NT2/D1 (cell line): ENCODE data around the gene CAPN13.

ENCODE experiments used
- DNase-seq: peaks from one replicate; pipeline ENCODE4 v3.0.0-alpha.2; 2011; ENCODE audit warnings: low read depth, low spot score
- H3K27me3 ChIP-seq: 2 replicates; pipeline ENCODE4 v1.6.0; 2011; ENCODE audit warnings: mild to moderate bottlenecking; ENCODE audit not compliant: insufficient read length, insufficient read depth
- H3K36me3 ChIP-seq: 2 replicates; pipeline ENCODE4 v1.6.1; 2011; ENCODE audit warnings: mild to moderate bottlenecking, low read length, mixed read lengths; ENCODE audit not compliant: insufficient read depth, insufficient read length
- H3K4me1 ChIP-seq: 2 replicates; pipeline ENCODE4 v1.5.1; 2011; ENCODE audit not compliant: insufficient read depth, insufficient read length
- H3K4me3 ChIP-seq: 2 replicates; pipeline ENCODE4 v1.5.1; 2011; ENCODE audit warnings: low read depth; ENCODE audit not compliant: insufficient read length
- H3K9ac ChIP-seq: 2 replicates; pipeline ENCODE4 v1.6.0; 2011; ENCODE audit warnings: low read depth; ENCODE audit not compliant: insufficient read length
- H3K9me3 ChIP-seq: 2 replicates; pipeline ENCODE4 v1.5.1; 2011; ENCODE audit warnings: mild to moderate bottlenecking, low read length; ENCODE audit not compliant: insufficient read depth
- SUZ12 ChIP-seq: IDR thresholded peaks from 2 replicates; pipeline ENCODE4 v1.6.1; 2011; ENCODE audit not compliant: insufficient read length, insufficient read depth; ENCODE audit errors: extremely low read depth
- YY1 ChIP-seq: IDR thresholded peaks from 2 replicates; pipeline ENCODE4 v1.6.1; 2011; ENCODE audit not compliant: insufficient read length, insufficient read depth
- ZNF274 ChIP-seq: IDR thresholded peaks from 2 replicates; pipeline ENCODE4 v1.6.1; 2011; ENCODE audit warnings: mild to moderate bottlenecking, low read depth, low read length

CAPN13 gene

DNA sequence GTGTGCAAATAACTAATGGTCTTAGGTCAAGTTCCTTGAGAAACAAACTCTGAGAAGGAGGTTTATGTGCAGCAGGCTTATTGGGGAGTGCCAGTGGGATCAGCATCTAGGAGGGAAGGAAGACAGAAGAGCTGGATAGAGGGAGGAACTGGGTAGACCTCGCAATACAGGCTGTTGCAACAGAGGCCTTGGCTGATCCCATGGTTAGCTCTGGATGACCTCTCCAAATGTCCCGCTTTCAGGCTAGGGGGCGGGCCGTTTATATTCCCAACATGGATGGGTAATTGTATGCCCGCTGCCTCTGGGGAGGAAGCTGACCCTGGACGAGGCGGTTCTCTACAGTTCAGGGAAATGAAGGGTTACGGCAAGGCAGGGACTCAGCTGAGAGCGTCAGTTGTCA lies 14.7 kb upstream of the CAPN13 start:
- no peaks in the 10 kb centered on the region; the same call in 1 of the 2 replicates for H3K9me3 ChIP-seq
- no peak overlapping the region for H3K4me3 ChIP-seq
- H3K4me1 ChIP-seq = no peaks in the 10 kb centered on the region
- no peak for DNase-seq
- no peak overlapping the region for H3K9ac ChIP-seq
- H3K27me3 ChIP-seq = no peaks in the 10 kb centered on the region
- H3K36me3 ChIP-seq = no peaks in the 10 kb centered on the region
- TF ChIP-seq ZNF274 (no peak), SUZ12 (no peak), YY1 (no peak)

DNA sequence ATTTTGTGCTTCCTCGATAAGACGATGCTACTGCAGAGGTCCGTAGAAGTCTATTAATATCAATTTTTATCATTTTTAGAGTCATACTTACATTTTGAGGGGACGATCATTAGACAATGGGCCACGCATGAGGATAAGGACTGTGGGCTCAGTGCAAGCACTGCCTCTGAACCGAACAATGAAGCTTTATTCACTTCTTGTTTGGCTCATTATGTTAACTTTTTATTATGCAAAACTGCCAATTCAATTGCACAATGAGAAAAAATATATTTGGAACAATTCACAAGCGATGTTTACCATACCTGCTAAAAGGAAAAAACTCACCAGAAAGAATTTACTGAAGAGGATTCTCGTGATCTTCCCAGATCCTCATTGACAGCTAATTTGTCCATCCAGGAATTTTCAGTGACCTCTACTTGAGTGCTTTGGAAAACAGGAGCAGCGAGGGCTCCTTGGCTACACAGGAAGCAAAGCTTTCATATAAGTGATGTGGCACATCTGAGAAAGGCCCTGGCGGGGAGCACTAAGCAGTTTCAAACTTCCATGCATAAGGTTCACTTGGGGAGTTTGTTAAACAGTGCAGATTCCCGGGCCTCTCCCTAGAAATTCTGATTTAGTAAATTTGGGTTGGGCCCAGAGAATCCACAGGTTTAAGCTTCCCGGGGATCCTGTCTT lies 13.3 kb upstream of the CAPN13 start:
- DNase-seq = no peak
- Histone ChIP-seq H3K4me1 (no peaks in the 10 kb centered on the region), H3K9me3 (no peaks in the 10 kb centered on the region), H3K27me3 (no peaks in the 10 kb centered on the region), H3K4me3 (no peak overlapping the region), H3K36me3 (no peaks in the 10 kb centered on the region), H3K9ac (no peak overlapping the region)
- TF ChIP-seq SUZ12 (no peak), ZNF274 (no peak), YY1 (no peak)

DNA sequence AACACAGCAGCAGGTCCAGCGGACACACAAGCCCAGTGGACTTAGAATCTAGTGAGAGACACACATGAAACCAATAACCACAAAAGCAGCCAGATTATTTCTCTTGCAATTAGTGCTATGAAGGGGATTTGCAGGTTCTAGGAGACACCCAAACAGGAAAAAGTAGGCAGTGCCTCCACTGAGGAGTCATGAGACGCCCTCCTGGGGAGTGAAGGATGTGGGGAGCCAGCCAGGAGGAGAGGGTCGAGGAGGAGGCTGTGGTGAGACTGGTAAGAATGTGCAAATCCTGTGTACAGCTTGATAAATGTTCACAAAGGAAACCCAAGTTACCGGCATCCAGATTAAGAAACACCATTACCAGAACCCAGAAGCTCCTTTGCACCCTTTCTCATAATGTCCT lies 2.7 kb upstream of the CAPN13 start:
- no peak for DNase-seq
- no peak overlapping the region for H3K4me3 ChIP-seq
- no peaks in the 10 kb centered on the region for H3K9me3 ChIP-seq
- H3K36me3 ChIP-seq = no peaks in the 10 kb centered on the region
- no peak overlapping the region for H3K9ac ChIP-seq
- H3K27me3 ChIP-seq = no peaks in the 10 kb centered on the region
- TF ChIP-seq YY1 (no peak), SUZ12 (no peak), ZNF274 (no peak)
- no peaks in the 10 kb centered on the region for H3K4me1 ChIP-seq

DNA sequence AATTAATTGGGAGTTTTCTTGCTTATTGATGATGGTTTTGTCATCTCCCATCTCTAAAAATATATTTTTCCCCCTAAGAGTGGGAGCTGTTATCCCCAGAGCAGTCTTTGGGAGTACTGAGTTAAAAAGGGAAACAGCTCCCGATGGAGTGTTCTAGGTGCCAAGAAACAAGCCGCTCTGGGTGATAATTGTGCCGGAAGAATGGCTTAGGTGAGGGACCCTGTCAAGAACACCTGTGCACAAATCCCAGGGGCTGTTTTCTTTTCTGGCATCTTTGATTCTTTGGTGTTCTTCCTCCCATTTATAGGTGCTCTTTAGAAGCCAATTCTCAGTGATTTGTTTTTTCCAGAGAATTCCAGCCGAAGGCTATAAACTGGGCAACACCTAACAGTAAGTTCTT lies 1.4 kb upstream of the CAPN13 start:
- no peak for DNase-seq
- no peak for TF ChIP-seq SUZ12
- TF ChIP-seq ZNF274 = no peak
- TF ChIP-seq YY1 = no peak
- Histone ChIP-seq H3K27me3 (no peaks in the 10 kb centered on the region), H3K9ac (no peak overlapping the region), H3K9me3 (no peaks in the 10 kb centered on the region), H3K36me3 (no peaks in the 10 kb centered on the region), H3K4me1 (no peaks in the 10 kb centered on the region), H3K4me3 (no peak overlapping the region)

DNA sequence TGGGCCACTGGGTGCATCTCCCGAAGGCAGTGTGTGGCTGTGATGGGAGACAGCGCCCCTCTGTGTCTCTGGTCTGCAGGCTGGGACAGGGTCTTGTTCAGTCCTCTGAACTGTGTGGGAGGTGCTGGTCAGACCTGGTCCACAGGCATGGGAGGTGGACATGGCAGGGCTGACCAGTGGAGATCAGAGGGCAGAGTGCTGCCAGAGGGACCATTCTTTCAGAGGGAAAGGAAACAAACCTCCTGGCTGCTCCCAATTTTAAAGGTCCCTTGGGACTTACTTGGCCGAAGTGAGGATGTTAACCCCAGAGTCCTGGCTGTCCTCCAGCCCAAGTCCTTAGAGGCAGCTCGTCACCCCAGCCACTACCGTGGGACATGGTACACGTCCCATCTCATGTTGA lies 4.0 kb downstream of the CAPN13 start:
- TF ChIP-seq YY1 (no peak), ZNF274 (no peak), SUZ12 (no peak)
- Histone ChIP-seq H3K36me3 (no peaks in the 10 kb centered on the region), H3K4me3 (no peak overlapping the region), H3K27me3 (no peaks in the 10 kb centered on the region), H3K9me3 (no peaks in the 10 kb centered on the region), H3K9ac (no peak overlapping the region), H3K4me1 (no peaks in the 10 kb centered on the region)
- no peak for DNase-seq

DNA sequence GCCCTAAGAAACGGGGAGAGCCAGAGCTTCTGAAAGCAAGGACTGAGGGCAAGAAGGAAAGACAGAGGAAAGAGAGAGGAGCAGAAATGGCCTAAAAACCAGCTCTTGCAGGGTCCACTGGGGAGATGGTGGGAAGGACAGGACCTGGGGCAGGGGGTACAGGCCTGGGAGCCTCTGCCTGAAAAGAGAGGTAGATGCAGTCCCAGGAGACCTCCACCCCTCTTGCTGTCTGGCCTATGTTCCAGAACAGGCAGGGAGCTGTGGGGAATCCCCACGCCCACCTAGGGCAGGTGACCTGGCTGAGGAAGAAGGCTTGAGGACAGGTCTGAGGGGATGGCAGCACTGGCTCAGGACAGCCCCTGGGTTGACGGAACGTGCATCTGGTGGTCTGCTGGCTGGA lies 4.6 kb downstream of the CAPN13 start:
- DNase-seq = no peak
- Histone ChIP-seq H3K9me3 (no peaks in the 10 kb centered on the region), H3K27me3 (no peaks in the 10 kb centered on the region), H3K36me3 (no peaks in the 10 kb centered on the region), H3K9ac (no peak overlapping the region), H3K4me1 (no peaks in the 10 kb centered on the region), H3K4me3 (no peak overlapping the region)
- TF ChIP-seq YY1 = no peak
- TF ChIP-seq SUZ12 = no peak
- no peak for TF ChIP-seq ZNF274

DNA sequence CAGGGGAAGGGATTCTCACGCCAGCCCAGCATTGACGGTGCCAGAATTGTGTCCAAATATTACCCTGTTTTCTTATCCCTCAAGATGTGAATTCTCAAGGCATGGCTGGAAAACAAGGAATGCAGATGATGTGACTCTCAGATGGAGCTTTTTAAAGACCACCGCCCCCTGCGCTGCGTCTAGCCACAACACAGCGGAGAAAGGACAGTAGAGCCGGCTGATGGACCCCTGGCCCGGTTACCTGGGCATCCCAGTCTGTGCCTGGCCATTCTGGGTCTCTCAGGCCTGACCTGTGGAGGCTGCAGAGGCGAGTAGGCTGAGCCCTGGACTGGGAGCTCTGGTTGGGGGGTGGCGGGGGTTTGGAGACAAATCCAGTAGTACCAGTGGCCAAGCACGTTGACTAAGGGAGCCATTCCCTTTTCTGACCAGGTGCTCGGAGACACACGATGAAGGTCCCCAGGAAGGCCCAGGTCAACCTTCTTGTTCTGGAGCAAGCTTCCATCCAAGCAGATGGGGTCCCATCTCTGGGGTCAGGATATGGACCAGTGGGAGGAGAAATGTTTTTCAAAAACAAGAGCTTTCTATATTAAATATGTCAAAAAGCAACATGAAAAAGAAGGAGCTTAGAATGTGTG lies 5.3 kb downstream of the CAPN13 start:
- H3K9me3 ChIP-seq = no peaks in the 10 kb centered on the region
- H3K9ac ChIP-seq = no peak overlapping the region
- H3K36me3 ChIP-seq = no peaks in the 10 kb centered on the region
- no peak for DNase-seq
- H3K4me1 ChIP-seq = no peaks in the 10 kb centered on the region
- no peaks in the 10 kb centered on the region for H3K27me3 ChIP-seq
- TF ChIP-seq ZNF274 (no peak), YY1 (no peak), SUZ12 (no peak)
- no peak overlapping the region for H3K4me3 ChIP-seq
